Measurements from ENCODE around the gene COG1. TPM values are rescaled to one million over a fixed set of nuclear protein-coding genes. Genes with fewer than 3 reads are reported as not detected.
A peak's percentile ranks its signal among the peaks of the same experiment; 100 is the strongest.

COG1 gene
- total and polyA plus RNA-seq, 9 of the 15 experiments (the other 6 are each of a cell fraction or from before 2014, with no cell fraction given) = 9.5 to 26.8 (median 12.9) TPM

DNA sequence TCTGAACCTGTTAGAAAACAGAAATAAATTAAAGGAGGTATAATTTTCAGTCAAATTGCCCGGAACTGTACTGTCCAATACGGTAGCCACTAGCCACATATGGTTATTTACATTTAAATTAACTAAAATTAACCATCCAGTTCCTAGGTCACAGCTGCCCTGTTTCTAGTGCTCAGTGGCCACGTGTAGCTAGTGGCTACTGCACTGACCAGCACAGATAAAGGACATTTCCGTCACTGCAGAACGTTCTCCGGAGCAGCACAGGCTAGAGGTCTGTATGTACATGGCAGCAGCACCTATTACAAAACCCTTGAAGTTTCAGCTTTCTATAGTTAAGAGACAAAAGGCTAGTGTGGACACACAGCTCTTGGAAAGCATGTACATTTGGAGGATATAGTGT lies 35.1 kb downstream of the COG1 start (continued):
- TF ChIP-seq, protein P1, sequence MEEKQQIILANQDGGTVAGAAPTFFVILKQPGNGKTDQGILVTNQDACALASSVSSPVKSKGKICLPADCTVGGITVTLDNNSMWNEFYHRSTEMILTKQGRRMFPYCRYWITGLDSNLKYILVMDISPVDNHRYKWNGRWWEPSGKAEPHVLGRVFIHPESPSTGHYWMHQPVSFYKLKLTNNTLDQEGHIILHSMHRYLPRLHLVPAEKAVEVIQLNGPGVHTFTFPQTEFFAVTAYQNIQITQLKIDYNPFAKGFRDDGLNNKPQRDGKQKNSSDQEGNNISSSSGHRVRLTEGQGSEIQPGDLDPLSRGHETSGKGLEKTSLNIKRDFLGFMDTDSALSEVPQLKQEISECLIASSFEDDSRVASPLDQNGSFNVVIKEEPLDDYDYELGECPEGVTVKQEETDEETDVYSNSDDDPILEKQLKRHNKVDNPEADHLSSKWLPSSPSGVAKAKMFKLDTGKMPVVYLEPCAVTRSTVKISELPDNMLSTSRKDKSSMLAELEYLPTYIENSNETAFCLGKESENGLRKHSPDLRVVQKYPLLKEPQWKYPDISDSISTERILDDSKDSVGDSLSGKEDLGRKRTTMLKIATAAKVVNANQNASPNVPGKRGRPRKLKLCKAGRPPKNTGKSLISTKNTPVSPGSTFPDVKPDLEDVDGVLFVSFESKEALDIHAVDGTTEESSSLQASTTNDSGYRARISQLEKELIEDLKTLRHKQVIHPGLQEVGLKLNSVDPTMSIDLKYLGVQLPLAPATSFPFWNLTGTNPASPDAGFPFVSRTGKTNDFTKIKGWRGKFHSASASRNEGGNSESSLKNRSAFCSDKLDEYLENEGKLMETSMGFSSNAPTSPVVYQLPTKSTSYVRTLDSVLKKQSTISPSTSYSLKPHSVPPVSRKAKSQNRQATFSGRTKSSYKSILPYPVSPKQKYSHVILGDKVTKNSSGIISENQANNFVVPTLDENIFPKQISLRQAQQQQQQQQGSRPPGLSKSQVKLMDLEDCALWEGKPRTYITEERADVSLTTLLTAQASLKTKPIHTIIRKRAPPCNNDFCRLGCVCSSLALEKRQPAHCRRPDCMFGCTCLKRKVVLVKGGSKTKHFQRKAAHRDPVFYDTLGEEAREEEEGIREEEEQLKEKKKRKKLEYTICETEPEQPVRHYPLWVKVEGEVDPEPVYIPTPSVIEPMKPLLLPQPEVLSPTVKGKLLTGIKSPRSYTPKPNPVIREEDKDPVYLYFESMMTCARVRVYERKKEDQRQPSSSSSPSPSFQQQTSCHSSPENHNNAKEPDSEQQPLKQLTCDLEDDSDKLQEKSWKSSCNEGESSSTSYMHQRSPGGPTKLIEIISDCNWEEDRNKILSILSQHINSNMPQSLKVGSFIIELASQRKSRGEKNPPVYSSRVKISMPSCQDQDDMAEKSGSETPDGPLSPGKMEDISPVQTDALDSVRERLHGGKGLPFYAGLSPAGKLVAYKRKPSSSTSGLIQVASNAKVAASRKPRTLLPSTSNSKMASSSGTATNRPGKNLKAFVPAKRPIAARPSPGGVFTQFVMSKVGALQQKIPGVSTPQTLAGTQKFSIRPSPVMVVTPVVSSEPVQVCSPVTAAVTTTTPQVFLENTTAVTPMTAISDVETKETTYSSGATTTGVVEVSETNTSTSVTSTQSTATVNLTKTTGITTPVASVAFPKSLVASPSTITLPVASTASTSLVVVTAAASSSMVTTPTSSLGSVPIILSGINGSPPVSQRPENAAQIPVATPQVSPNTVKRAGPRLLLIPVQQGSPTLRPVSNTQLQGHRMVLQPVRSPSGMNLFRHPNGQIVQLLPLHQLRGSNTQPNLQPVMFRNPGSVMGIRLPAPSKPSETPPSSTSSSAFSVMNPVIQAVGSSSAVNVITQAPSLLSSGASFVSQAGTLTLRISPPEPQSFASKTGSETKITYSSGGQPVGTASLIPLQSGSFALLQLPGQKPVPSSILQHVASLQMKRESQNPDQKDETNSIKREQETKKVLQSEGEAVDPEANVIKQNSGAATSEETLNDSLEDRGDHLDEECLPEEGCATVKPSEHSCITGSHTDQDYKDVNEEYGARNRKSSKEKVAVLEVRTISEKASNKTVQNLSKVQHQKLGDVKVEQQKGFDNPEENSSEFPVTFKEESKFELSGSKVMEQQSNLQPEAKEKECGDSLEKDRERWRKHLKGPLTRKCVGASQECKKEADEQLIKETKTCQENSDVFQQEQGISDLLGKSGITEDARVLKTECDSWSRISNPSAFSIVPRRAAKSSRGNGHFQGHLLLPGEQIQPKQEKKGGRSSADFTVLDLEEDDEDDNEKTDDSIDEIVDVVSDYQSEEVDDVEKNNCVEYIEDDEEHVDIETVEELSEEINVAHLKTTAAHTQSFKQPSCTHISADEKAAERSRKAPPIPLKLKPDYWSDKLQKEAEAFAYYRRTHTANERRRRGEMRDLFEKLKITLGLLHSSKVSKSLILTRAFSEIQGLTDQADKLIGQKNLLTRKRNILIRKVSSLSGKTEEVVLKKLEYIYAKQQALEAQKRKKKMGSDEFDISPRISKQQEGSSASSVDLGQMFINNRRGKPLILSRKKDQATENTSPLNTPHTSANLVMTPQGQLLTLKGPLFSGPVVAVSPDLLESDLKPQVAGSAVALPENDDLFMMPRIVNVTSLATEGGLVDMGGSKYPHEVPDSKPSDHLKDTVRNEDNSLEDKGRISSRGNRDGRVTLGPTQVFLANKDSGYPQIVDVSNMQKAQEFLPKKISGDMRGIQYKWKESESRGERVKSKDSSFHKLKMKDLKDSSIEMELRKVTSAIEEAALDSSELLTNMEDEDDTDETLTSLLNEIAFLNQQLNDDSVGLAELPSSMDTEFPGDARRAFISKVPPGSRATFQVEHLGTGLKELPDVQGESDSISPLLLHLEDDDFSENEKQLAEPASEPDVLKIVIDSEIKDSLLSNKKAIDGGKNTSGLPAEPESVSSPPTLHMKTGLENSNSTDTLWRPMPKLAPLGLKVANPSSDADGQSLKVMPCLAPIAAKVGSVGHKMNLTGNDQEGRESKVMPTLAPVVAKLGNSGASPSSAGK (IDR thresholded peaks at IDR 0.05) = peak; percentile 57; the same call in 1 of the 2 replicates
- peak in 1 of 3 experiments; percentile 9 for TF ChIP-seq YY1 (IDR thresholded peaks at IDR 0.05; ENCODE audit: borderline replicate concordance in 1 of 3, control insufficient read depth in 1 of 3, extremely low read depth in 1 of 3, insufficient read depth in 3 of 3, insufficient read length in 1 of 3, insufficient replicate concordance in 2 of 3, low read depth in 1 of 3, low read length in 2 of 3)
- TF ChIP-seq FOXK2 (conservative IDR thresholded peaks at IDR 0.05 in 1 of 2, IDR thresholded peaks at IDR 0.05 in 1 of 2; ENCODE audit: low read depth in 2 of 2) = peak; percentile 66 to 77; a peak in 3 of 4 replicates
- TF ChIP-seq, protein P2, sequence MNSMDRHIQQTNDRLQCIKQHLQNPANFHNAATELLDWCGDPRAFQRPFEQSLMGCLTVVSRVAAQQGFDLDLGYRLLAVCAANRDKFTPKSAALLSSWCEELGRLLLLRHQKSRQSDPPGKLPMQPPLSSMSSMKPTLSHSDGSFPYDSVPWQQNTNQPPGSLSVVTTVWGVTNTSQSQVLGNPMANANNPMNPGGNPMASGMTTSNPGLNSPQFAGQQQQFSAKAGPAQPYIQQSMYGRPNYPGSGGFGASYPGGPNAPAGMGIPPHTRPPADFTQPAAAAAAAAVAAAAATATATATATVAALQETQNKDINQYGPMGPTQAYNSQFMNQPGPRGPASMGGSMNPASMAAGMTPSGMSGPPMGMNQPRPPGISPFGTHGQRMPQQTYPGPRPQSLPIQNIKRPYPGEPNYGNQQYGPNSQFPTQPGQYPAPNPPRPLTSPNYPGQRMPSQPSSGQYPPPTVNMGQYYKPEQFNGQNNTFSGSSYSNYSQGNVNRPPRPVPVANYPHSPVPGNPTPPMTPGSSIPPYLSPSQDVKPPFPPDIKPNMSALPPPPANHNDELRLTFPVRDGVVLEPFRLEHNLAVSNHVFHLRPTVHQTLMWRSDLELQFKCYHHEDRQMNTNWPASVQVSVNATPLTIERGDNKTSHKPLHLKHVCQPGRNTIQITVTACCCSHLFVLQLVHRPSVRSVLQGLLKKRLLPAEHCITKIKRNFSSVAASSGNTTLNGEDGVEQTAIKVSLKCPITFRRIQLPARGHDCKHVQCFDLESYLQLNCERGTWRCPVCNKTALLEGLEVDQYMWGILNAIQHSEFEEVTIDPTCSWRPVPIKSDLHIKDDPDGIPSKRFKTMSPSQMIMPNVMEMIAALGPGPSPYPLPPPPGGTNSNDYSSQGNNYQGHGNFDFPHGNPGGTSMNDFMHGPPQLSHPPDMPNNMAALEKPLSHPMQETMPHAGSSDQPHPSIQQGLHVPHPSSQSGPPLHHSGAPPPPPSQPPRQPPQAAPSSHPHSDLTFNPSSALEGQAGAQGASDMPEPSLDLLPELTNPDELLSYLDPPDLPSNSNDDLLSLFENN (IDR thresholded peaks at IDR 0.05; ENCODE audit: low read depth in 2 of 2, low read length in 2 of 2) = no peak
- TF ChIP-seq, protein P3, sequence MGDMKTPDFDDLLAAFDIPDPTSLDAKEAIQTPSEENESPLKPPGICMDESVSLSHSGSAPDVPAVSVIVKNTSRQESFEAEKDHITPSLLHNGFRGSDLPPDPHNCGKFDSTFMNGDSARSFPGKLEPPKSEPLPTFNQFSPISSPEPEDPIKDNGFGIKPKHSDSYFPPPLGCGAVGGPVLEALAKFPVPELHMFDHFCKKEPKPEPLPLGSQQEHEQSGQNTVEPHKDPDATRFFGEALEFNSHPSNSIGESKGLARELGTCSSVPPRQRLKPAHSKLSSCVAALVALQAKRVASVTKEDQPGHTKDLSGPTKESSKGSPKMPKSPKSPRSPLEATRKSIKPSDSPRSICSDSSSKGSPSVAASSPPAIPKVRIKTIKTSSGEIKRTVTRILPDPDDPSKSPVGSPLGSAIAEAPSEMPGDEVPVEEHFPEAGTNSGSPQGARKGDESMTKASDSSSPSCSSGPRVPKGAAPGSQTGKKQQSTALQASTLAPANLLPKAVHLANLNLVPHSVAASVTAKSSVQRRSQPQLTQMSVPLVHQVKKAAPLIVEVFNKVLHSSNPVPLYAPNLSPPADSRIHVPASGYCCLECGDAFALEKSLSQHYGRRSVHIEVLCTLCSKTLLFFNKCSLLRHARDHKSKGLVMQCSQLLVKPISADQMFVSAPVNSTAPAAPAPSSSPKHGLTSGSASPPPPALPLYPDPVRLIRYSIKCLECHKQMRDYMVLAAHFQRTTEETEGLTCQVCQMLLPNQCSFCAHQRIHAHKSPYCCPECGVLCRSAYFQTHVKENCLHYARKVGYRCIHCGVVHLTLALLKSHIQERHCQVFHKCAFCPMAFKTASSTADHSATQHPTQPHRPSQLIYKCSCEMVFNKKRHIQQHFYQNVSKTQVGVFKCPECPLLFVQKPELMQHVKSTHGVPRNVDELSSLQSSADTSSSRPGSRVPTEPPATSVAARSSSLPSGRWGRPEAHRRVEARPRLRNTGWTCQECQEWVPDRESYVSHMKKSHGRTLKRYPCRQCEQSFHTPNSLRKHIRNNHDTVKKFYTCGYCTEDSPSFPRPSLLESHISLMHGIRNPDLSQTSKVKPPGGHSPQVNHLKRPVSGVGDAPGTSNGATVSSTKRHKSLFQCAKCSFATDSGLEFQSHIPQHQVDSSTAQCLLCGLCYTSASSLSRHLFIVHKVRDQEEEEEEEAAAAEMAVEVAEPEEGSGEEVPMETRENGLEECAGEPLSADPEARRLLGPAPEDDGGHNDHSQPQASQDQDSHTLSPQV (IDR thresholded peaks at IDR 0.05) = peak; percentile 51; the same call in 1 of the 2 replicates
- TF ChIP-seq MCM2 (IDR thresholded peaks at IDR 0.05; ENCODE audit: low read depth) = no peak
- no peak for TF ChIP-seq ARNT (IDR thresholded peaks at IDR 0.05)

Data from K562 (cell line).